Activated T-cell treated with anti-CD3 and anti-CD28 coated beads, Interleukin-2, amount 50 U/mL, for 24 hours (primary cell): ENCODE measurements around the gene PPIL6.

Source experiments
- DNase-seq: peaks from one replicate; pipeline ENCODE4 v3.0.0-alpha.2; 2020
- H3K27ac Mint-ChIP-seq: 2 replicates; pipeline ENCODE4 v1.8.0; 2020; ENCODE audit warnings: mild to moderate bottlenecking, mixed read lengths
- H3K27me3 Mint-ChIP-seq: 2 replicates; pipeline ENCODE4 v1.8.0; 2020; ENCODE audit warnings: mixed read lengths
- H3K36me3 Mint-ChIP-seq: 2 replicates; pipeline ENCODE4 v1.8.0; 2020; ENCODE audit warnings: low read depth, mixed read lengths
- H3K4me1 Mint-ChIP-seq: 2 replicates; pipeline ENCODE4 v1.8.0; 2020; ENCODE audit warnings: low read depth, mixed read lengths
- H3K4me3 Mint-ChIP-seq: 2 replicates; pipeline ENCODE4 v1.8.0; 2020; ENCODE audit warnings: mild to moderate bottlenecking, moderate library complexity, mixed read lengths
- H3K9me3 Mint-ChIP-seq: 2 replicates; pipeline ENCODE4 v1.8.0; 2020; ENCODE audit warnings: mixed read lengths

Gene PPIL6

GRCh38 chr6:109447878-109448555 is 7.6 kb upstream of the PPIL6 start:
- H3K9me3 Mint-ChIP-seq = no peaks in the 10 kb centered on the region
- H3K4me3 Mint-ChIP-seq = no peak overlapping the region
- peaks cover 69% of the 10 kb centered on the region for H3K36me3 Mint-ChIP-seq
- H3K27me3 Mint-ChIP-seq = no peaks in the 10 kb centered on the region
- H3K27ac Mint-ChIP-seq = peak overlapping the region; percentile 16
- no peak for DNase-seq
- H3K4me1 Mint-ChIP-seq = peaks cover 35% of the 10 kb centered on the region

- Mint-ChIP-seq H3K27ac (peak overlapping the region; percentile 72), H3K27me3 (no peaks in the 10 kb centered on the region), H3K4me1 (peaks cover 44% of the 10 kb centered on the region), H3K9me3 (no peaks in the 10 kb centered on the region), H3K36me3 (peaks cover 72% of the 10 kb centered on the region), H3K4me3 (no peak overlapping the region)
- DNase-seq = no peak
These were observed 6.7 kb upstream of the PPIL6 start for GRCh38 chr6:109447087-109447486.

- peaks cover 72% of the 10 kb centered on the region for H3K36me3 Mint-ChIP-seq
- no peaks in the 10 kb centered on the region for H3K9me3 Mint-ChIP-seq
- H3K27ac Mint-ChIP-seq = peak overlapping the region; percentile 72
- no peak overlapping the region for H3K4me3 Mint-ChIP-seq
- no peaks in the 10 kb centered on the region for H3K27me3 Mint-ChIP-seq
- DNase-seq = no peak
- peaks cover 46% of the 10 kb centered on the region for H3K4me1 Mint-ChIP-seq
These were observed 6.1 kb upstream of the PPIL6 start for GRCh38 chr6:109446541-109446940.

DNA sequence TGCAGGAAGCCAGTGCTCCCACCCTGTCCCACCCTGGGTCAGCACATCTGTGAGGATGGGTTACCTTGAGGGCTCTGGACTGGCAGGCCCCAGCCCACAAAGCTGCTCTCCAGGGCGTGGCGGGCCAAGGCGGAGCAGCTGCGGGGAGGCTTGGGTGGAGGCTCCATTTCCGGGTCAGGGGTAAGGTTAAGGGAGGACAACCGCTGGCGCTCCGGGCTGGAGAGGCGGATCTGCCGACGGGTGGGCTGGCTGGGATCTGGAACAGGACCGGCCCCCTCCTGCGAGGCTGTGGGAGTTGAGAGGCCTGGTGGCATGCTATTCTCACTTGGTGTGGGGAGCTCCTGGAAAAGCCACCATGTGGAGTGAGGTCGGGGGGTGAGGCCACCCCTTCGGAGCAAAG is 5.6 kb upstream of the PPIL6 start:
- Mint-ChIP-seq H3K27me3 (no peaks in the 10 kb centered on the region), H3K4me3 (no peak overlapping the region), H3K9me3 (no peaks in the 10 kb centered on the region), H3K27ac (peak overlapping the region; percentile 72), H3K4me1 (peaks cover 51% of the 10 kb centered on the region), H3K36me3 (peaks cover 74% of the 10 kb centered on the region)
- DNase-seq = no peak

- H3K27me3 Mint-ChIP-seq = no peaks in the 10 kb centered on the region
- no peak overlapping the region for H3K4me3 Mint-ChIP-seq
- DNase-seq = no peak
- H3K9me3 Mint-ChIP-seq = no peaks in the 10 kb centered on the region
- peaks cover 69% of the 10 kb centered on the region for H3K36me3 Mint-ChIP-seq
- H3K27ac Mint-ChIP-seq = peak overlapping the region; percentile 59
- peaks cover 46% of the 10 kb centered on the region for H3K4me1 Mint-ChIP-seq
These were observed 5.0 kb upstream of the PPIL6 start for GRCh38 chr6:109445382-109445781.

DNA sequence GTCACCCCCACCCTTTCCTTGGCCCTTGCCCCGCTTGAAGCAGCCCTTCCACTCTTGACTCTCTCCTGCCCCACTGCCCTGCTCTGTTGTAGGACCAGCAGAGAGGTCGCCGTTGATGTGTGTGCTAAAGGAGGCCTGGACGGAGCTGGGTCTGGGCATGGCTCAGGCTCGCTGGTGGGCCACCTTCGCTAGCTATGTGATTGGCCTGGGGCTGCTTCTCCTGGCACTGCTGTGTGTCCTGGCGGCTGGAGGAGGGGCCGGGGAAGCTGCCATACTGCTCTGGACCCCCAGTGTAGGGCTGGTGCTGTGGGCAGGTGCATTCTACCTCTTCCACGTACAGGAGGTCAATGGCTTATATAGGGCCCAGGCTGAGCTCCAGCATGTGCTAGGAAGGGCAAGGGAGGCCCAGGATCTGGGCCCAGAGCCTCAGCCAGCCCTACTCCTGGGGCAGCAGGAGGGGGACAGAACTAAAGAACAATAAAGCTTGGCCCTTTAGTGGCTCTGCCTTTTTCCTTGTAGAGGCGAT is 3.1 kb upstream of the PPIL6 start:
- no peaks in the 10 kb centered on the region for H3K27me3 Mint-ChIP-seq
- H3K9me3 Mint-ChIP-seq = no peaks in the 10 kb centered on the region
- DNase-seq = no peak
- H3K4me3 Mint-ChIP-seq = no peak overlapping the region
- H3K36me3 Mint-ChIP-seq = peaks cover 60% of the 10 kb centered on the region
- H3K4me1 Mint-ChIP-seq = peaks cover 36% of the 10 kb centered on the region
- peak overlapping the region; percentile 29 for H3K27ac Mint-ChIP-seq

DNA sequence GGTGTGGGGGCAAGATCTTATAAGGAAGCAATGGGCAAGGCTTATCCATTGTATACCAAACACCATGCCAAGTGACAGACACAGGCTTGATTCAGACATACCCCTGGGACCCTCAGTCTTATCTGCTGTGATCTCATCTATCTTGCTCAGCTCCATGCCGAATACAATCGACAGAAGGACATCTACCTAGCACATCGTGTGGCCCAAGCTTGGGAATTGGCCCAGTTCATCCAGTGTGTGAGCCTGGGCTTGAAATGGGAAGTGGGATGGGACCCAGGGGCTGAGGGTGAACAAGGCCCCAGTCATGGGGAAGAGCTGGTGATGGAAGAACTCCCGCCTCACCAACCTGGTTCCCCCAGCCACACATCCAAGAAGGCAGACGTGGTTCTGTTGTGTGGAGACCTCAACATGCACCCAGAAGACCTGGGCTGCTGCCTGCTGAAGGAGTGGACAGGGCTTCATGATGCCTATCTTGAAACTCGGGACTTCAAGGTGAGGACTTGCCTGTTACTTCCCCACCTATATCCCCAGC is 2.0 kb upstream of the PPIL6 start:
- Mint-ChIP-seq H3K36me3 (peaks cover 57% of the 10 kb centered on the region), H3K4me3 (peak overlapping the region; percentile 91), H3K4me1 (peaks cover 32% of the 10 kb centered on the region), H3K27ac (peak overlapping the region; percentile 9), H3K27me3 (no peaks in the 10 kb centered on the region), H3K9me3 (no peaks in the 10 kb centered on the region)
- DNase-seq = no peak

GRCh38 chr6:109441069-109441816 is 815 bp upstream of the PPIL6 start:
- DNase-seq = no peak
- Mint-ChIP-seq H3K4me3 (peak overlapping the region; percentile 91), H3K36me3 (peaks cover 50% of the 10 kb centered on the region), H3K27me3 (no peaks in the 10 kb centered on the region), H3K27ac (peak overlapping the region; percentile 90), H3K4me1 (peaks cover 32% of the 10 kb centered on the region), H3K9me3 (no peaks in the 10 kb centered on the region)

DNA sequence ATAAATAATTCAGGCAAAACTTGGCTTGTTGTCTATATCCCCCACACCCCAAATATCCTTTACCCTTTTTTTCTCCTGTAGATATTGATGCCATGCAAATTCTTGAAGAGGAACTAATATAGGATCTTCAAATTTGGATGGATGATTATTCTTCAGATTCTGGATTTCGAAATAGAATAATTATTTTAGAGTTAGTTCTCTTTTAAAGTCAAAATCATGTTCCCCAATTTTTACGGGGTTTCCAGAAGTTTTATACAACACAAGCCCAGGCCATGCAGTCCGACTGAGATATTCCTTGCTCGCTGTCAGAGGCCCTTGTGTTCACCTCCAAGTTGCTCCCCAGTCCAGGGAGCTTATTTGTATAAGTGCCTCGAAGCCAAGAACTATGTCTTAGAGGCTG is 4.4 kb downstream of the PPIL6 start:
- peaks cover 5% of the 10 kb centered on the region for H3K4me1 Mint-ChIP-seq
- no peak overlapping the region for H3K4me3 Mint-ChIP-seq
- H3K36me3 Mint-ChIP-seq = peaks cover under 1% of the 10 kb centered on the region
- H3K9me3 Mint-ChIP-seq = no peaks in the 10 kb centered on the region
- H3K27me3 Mint-ChIP-seq = no peaks in the 10 kb centered on the region
- H3K27ac Mint-ChIP-seq = no peak overlapping the region
- no peak for DNase-seq

GRCh38 chr6:109434456-109434855 is 6.0 kb downstream of the PPIL6 start:
- Mint-ChIP-seq H3K4me1 (no peaks in the 10 kb centered on the region), H3K27ac (no peak overlapping the region), H3K27me3 (no peaks in the 10 kb centered on the region), H3K36me3 (no peaks in the 10 kb centered on the region), H3K9me3 (no peaks in the 10 kb centered on the region), H3K4me3 (no peak overlapping the region)
- DNase-seq = no peak

- no peaks in the 10 kb centered on the region for H3K27me3 Mint-ChIP-seq
- no peaks in the 10 kb centered on the region for H3K9me3 Mint-ChIP-seq
- DNase-seq = no peak
- no peak overlapping the region for H3K27ac Mint-ChIP-seq
- H3K4me1 Mint-ChIP-seq = peaks cover 3% of the 10 kb centered on the region
- H3K36me3 Mint-ChIP-seq = no peaks in the 10 kb centered on the region
- H3K4me3 Mint-ChIP-seq = no peak overlapping the region
These were observed 10.9 kb downstream of the PPIL6 start for GRCh38 chr6:109429496-109429895.

DNA sequence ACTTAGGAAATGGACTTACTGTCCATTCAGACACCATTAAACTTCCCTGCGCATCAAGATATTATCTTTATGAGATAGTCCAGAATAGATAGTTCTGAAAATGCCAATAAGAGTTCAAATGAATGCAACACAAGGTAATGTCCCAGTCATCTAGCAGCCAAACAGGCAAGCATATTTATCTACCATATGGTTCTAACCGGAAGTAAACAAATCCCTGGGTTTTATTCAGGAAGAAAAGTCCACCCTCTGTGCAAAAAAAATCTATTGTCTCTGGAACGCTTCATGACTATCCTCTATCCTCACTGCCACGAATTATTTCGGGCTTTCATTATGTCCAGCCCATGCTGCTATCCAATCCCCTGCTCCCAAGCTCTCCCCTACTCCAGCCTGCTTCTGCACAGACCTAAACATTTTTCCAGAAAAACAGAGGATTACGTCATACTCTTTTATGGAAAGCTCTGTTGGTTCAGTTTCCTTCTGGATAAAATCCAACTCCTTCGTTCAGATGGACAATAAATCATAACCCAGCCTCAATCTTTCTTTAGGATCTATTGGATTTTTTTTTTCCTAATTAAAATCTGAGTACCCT is 11.4 kb downstream of the PPIL6 start:
- Mint-ChIP-seq H3K4me1 (peaks cover 3% of the 10 kb centered on the region), H3K36me3 (no peaks in the 10 kb centered on the region), H3K4me3 (no peak overlapping the region), H3K27ac (no peak overlapping the region), H3K9me3 (no peaks in the 10 kb centered on the region), H3K27me3 (no peaks in the 10 kb centered on the region)
- no peak for DNase-seq

- no peaks in the 10 kb centered on the region for H3K9me3 Mint-ChIP-seq
- H3K36me3 Mint-ChIP-seq = no peaks in the 10 kb centered on the region
- DNase-seq = no peak
- H3K27me3 Mint-ChIP-seq = no peaks in the 10 kb centered on the region
- no peak overlapping the region for H3K27ac Mint-ChIP-seq
- no peak overlapping the region for H3K4me3 Mint-ChIP-seq
- H3K4me1 Mint-ChIP-seq = peaks cover 3% of the 10 kb centered on the region
These were observed 15.5 kb downstream of the PPIL6 start for GRCh38 chr6:109424946-109425345.

DNA sequence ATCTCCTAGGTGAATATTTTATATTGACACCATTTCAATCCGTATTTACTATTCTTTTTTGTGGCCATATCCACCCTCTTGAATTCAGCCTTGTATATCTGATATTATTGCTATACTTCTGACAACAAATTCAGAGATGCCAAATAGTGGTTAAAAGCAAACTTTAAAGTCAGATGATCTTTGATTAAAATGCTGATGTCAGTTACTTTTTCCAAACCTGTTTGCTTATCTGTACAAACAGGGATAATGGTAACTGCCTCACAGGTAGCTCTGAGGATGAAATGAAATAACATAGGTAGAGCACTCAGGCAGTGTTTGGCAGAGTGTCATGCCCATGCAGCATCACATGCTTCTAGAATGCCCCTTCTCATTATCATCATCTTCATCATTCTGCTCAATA is 19.2 kb downstream of the PPIL6 start:
- no peaks in the 10 kb centered on the region for H3K9me3 Mint-ChIP-seq
- H3K27ac Mint-ChIP-seq = no peak overlapping the region
- H3K4me1 Mint-ChIP-seq = peaks cover 3% of the 10 kb centered on the region
- DNase-seq = no peak
- H3K4me3 Mint-ChIP-seq = no peak overlapping the region
- H3K27me3 Mint-ChIP-seq = no peaks in the 10 kb centered on the region
- H3K36me3 Mint-ChIP-seq = no peaks in the 10 kb centered on the region

DNA sequence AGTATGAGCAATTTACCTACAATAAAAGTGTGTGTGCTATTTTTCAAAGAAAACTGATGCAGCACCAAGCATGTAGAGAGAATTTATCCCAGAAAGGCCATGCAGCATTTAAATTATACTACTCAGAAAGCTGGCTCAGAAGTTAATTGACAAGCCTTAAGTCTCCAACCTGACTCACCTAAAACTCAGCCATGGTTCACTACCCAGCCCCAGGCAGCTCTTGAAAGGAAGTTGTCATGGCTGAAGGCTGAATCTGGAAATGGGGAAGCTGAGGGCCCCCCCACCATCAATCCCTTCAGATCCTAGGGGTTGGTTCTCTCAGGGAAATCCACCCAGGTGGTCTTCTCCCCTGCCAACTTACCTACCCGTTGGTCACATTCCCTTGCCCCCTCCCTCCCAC is 19.7 kb downstream of the PPIL6 start:
- H3K4me3 Mint-ChIP-seq = no peak overlapping the region
- H3K36me3 Mint-ChIP-seq = no peaks in the 10 kb centered on the region
- no peaks in the 10 kb centered on the region for H3K27me3 Mint-ChIP-seq
- no peak overlapping the region for H3K27ac Mint-ChIP-seq
- DNase-seq = no peak
- H3K4me1 Mint-ChIP-seq = peaks cover 1% of the 10 kb centered on the region
- no peaks in the 10 kb centered on the region for H3K9me3 Mint-ChIP-seq
